CD14-positive monocyte (primary cell): ENCODE measurements around the gene DDN. TPM values are rescaled to one million over a fixed set of nuclear protein-coding genes. Genes with fewer than 3 reads are reported as not detected.

ENCODE experiments used
- DNase-seq, 3 donors: peaks; one replicate each; pipeline ENCODE4 v3.0.0-alpha.2; 2011 to 2022
- H2AFZ ChIP-seq: 2 replicates; pipeline ENCODE4 v1.6.0; 2012; ENCODE audit warnings: mild to moderate bottlenecking, low read depth, low read length, inconsistent platforms; ENCODE audit not compliant: insufficient read depth, poor library complexity, severe bottlenecking
- H3K27ac ChIP-seq, 2 donors: 1 replicate in 1 of 2; 2 replicates in 1 of 2; pipeline ENCODE4 v1.5.1; 2012 to 2013; ENCODE audit warnings: low read length in 2 of 2, control low read depth in 1 of 2, inconsistent platforms in 1 of 2, low read depth in 1 of 2, mild to moderate bottlenecking in 1 of 2
- H3K27me3 ChIP-seq, 2 donors: one replicate each; pipeline versions ENCODE4 v1.6.0 to v1.6.1; 2011 to 2013; ENCODE audit warnings: low read length in 2 of 2; ENCODE audit not compliant: control insufficient read depth in 2 of 2, insufficient read depth in 2 of 2
- H3K36me3 ChIP-seq, 2 donors: replicated peaks in 1 of 2; 1 replicate in 1 of 2; 2 replicates in 1 of 2; pipeline versions ENCODE4 v1.5.1 to v1.6.1; 2012 to 2013; ENCODE audit warnings: low read length in 2 of 2, control low read depth in 1 of 2, inconsistent platforms in 1 of 2, mild to moderate bottlenecking in 1 of 2; ENCODE audit not compliant: insufficient read depth in 2 of 2, control insufficient read depth in 1 of 2
- H3K4me1 ChIP-seq, 2 donors: 1 replicate in 1 of 2; 2 replicates in 1 of 2; pipeline versions ENCODE4 v1.5.1 to v1.6.1; 2012 to 2013; ENCODE audit warnings: low read length in 2 of 2, control low read depth in 1 of 2, inconsistent platforms in 1 of 2, mild to moderate bottlenecking in 1 of 2, moderate library complexity in 1 of 2; ENCODE audit not compliant: insufficient read depth in 2 of 2, control insufficient read depth in 1 of 2
- H3K4me2 ChIP-seq: replicated peaks from 2 replicates; pipeline ENCODE3; 2012; ENCODE audit warnings: low read length, moderate library complexity, mild to moderate bottlenecking; ENCODE audit not compliant: poor library complexity, severe bottlenecking; ENCODE audit errors: extremely low read depth
- H3K4me3 ChIP-seq, 3 experiments: fragments of 200-600 bp in 1 of 3; sonication (generic) in 1 of 3; replicated peaks in 1 of 3; 1 replicate in 2 of 3; 2 replicates in 1 of 3; pipeline ENCODE4 v1.5.1; 2011 to 2013; ENCODE audit warnings: low read length in 3 of 3, mild to moderate bottlenecking in 3 of 3, control low read depth in 2 of 3, low read depth in 2 of 3, inconsistent platforms in 1 of 3, moderate library complexity in 1 of 3
- H3K79me2 ChIP-seq: 2 replicates; pipeline ENCODE4 v1.6.0; 2012; ENCODE audit warnings: mild to moderate bottlenecking, control low read depth, inconsistent platforms, low read length, moderate library complexity; ENCODE audit not compliant: insufficient read depth
- H3K9ac ChIP-seq: 2 replicates; pipeline ENCODE4 v1.6.0; 2017; ENCODE audit warnings: low read length, mild to moderate bottlenecking; ENCODE audit not compliant: insufficient read depth, poor library complexity, severe bottlenecking
- H3K9me3 ChIP-seq, 2 donors: replicated peaks in 1 of 2; 1 replicate in 1 of 2; 2 replicates in 1 of 2; pipeline versions ENCODE4 v1.5.1 to v1.6.1; 2012 to 2013; ENCODE audit warnings: low read length in 2 of 2, control low read depth in 1 of 2; ENCODE audit not compliant: control insufficient read depth in 1 of 2, insufficient read depth in 1 of 2
- H4K20me1 ChIP-seq: 2 replicates; pipeline ENCODE4 v1.6.0; 2012; ENCODE audit warnings: mild to moderate bottlenecking, low read length, control low read depth, moderate library complexity; ENCODE audit not compliant: insufficient read depth
- H3K27ac Mint-ChIP-seq, 7 donors: one replicate each; pipeline ENCODE4 v1.8.0; 2020; ENCODE audit warnings: mild to moderate bottlenecking in 7 of 7, mixed read lengths in 7 of 7, moderate library complexity in 6 of 7, inconsistent platforms in 2 of 7
- H3K27me3 Mint-ChIP-seq, 3 donors: one replicate each; pipeline ENCODE4 v1.8.0; 2021 to 2022; ENCODE audit warnings: low read depth in 3 of 3, mild to moderate bottlenecking in 3 of 3, mixed read lengths in 3 of 3, moderate library complexity in 3 of 3, inconsistent platforms in 1 of 3
- H3K36me3 Mint-ChIP-seq, 2 donors: one replicate each; pipeline ENCODE4 v1.8.0; 2020; ENCODE audit warnings: mixed read lengths in 2 of 2, inconsistent platforms in 1 of 2, mild to moderate bottlenecking in 1 of 2
- H3K4me1 Mint-ChIP-seq: one replicate; pipeline ENCODE4 v1.8.0; 2020; ENCODE audit warnings: mild to moderate bottlenecking, mixed read lengths
- H3K4me3 Mint-ChIP-seq, 2 donors: one replicate each; pipeline ENCODE4 v1.8.0; 2020; ENCODE audit warnings: mild to moderate bottlenecking in 2 of 2, mixed read lengths in 2 of 2, moderate library complexity in 1 of 2
- H3K9me3 Mint-ChIP-seq, 7 donors: one replicate each; pipeline ENCODE4 v1.8.0; 2020 to 2022; ENCODE audit warnings: mixed read lengths in 7 of 7, mild to moderate bottlenecking in 6 of 7, moderate library complexity in 6 of 7, inconsistent platforms in 2 of 7
- WGBS: methylation state at CpG from one replicate; pipeline ENCODE4 v1.1.5; 2013; ENCODE audit warnings: missing lambda C conversion rate; ENCODE audit not compliant: insufficient coverage; 5-methylcytosine and 5-hydroxymethylcytosine counted together
- intact Hi-C, 2 donors: fragments of 100-400 bp; cut with micrococcal nuclease; formaldehyde crosslinking; loops; one replicate each; pipeline versions ENCODE4 v1.15.0 to v1.15.1; 2023
- polyA plus RNA-seq, 3 donors: library from polyadenylated mRNA; depleted of rRNA in 1 of 3; unstranded in 2 of 3; stranded (reverse) in 1 of 3; fragments of 300-500 nt in 2 of 3; fragments of >200 nt in 1 of 3; fragmentation: Illumina TruSeq in 2 of 3; gene quantifications; 1 replicate in 2 of 3; 2 replicates in 1 of 3; pipeline ENCODE4 v1.2.3, GENCODE V29; 2012 to 2021
- TF ChIP-seq, protein P1 (sequence below): fragments of 200-600 bp; IDR thresholded peaks from one replicate; pipeline ENCODE4 v1.8.0; 2022; ENCODE audit warnings: antibody characterized with exemption, mild to moderate bottlenecking

Gene DDN
- polyA plus RNA-seq, 3 donors: 0.27 TPM; not detected in 2

DNA sequence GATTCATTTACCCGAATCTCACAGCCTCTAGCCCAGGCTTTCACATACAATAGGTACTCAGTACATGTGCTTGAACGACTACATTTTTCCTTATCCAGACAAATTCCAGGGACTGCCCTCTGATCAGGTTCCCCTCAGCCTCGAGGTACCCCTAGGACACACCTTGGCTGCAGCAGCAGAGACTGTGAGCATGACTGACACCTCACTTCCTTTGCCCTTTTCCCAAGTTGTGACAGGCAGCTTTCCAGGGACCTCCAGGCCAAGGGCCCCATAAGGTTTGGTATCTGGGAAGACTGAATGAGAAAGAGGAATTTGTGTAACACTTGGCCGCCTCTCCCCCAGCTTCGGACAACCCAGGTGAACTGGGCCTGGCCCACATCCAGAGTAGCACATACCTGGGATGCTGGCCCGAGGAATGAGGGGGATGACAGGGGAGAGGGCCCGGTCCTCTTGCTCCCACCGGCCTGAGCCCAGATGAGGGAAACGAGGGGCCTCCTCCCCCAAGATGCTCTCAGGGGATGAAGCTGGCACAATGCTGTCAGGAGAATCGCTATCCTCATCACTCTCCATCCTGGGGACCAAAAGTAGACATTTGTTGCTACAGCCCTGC, 29.6 kb upstream of the DDN start:
- peaks cover 14% of the 10 kb centered on the region for H3K4me1 Mint-ChIP-seq
- H3K27me3 ChIP-seq: no peaks in the 10 kb centered on the region
- peak overlapping the region in 6 of 7 donors; percentile 38 to 85 (median 78) for H3K27ac Mint-ChIP-seq
- intact Hi-C loops: no loop called here
- H3K27ac ChIP-seq: peak overlapping the region in 1 of 2 donors; percentile 59
- no peaks in the 10 kb centered on the region for H3K4me1 ChIP-seq
- no peaks in the 10 kb centered on the region for H3K9me3 Mint-ChIP-seq
- H2AFZ ChIP-seq: no peak overlapping the region
- peaks cover 77 to 96% of the 10 kb centered on the region in 2 donors for H3K36me3 Mint-ChIP-seq
- H3K4me3 ChIP-seq: no peak overlapping the region
- no peak overlapping the region for H3K4me2 ChIP-seq
- peaks cover 10% of the 10 kb centered on the region for H3K79me2 ChIP-seq
- H3K9ac ChIP-seq: no peak overlapping the region
- peaks cover 94% of the 10 kb centered on the region for H4K20me1 ChIP-seq
- WGBS: 97% methylated on average over 7 of the region's 10 CpGs
- H3K4me3 Mint-ChIP-seq: no peak overlapping the region
- TF ChIP-seq, protein P1, sequence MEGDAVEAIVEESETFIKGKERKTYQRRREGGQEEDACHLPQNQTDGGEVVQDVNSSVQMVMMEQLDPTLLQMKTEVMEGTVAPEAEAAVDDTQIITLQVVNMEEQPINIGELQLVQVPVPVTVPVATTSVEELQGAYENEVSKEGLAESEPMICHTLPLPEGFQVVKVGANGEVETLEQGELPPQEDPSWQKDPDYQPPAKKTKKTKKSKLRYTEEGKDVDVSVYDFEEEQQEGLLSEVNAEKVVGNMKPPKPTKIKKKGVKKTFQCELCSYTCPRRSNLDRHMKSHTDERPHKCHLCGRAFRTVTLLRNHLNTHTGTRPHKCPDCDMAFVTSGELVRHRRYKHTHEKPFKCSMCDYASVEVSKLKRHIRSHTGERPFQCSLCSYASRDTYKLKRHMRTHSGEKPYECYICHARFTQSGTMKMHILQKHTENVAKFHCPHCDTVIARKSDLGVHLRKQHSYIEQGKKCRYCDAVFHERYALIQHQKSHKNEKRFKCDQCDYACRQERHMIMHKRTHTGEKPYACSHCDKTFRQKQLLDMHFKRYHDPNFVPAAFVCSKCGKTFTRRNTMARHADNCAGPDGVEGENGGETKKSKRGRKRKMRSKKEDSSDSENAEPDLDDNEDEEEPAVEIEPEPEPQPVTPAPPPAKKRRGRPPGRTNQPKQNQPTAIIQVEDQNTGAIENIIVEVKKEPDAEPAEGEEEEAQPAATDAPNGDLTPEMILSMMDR: no peak
- H3K36me3 ChIP-seq: peaks cover 95 to 100% of the 10 kb centered on the region in 2 donors
- no peaks in the 10 kb centered on the region for H3K9me3 ChIP-seq
- DNase-seq: no peak
- H3K27me3 Mint-ChIP-seq: peaks cover 0 to 1% (median 0%) of the 10 kb centered on the region in 3 donors

DNA sequence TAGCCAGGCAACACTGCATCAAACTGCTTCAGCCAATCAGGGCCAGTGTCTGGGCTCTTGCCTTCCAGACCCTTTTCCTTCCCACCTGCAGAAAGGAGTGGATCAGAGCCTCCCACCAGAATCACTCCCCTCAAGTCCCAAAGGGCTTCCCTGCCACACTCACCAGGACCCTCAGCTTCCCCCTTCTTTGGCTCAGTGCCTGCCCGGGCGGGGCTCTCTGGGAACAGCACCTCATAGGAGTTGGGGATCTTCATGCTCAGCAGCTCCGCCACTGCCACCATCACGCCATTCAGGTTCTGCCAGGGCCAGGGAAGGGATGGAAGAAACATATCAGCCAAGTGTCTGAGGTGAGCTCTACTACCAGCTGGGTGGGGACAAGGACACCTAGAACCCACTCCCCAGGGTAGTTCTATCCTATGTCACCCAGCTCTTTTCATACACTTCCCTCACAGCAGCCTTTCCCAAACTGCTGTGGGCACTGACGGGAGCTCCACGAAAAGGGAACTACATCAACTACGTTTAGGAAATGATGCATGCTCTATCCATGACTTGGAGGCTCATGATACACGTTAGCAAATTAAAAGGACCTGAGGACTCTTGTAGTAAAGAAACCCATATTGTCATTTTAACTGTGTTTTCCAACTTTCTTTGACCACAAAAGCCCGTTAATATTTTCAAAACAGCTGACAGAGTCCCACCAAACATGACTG, 28.8 kb upstream of the DDN start:
- Histone ChIP-seq H3K27ac (peak overlapping the region in 1 of 2 donors; percentile 59), H3K27me3 (no peaks in the 10 kb centered on the region), H3K4me1 (no peaks in the 10 kb centered on the region), H4K20me1 (peaks cover 88% of the 10 kb centered on the region), H3K9me3 (no peaks in the 10 kb centered on the region), H3K36me3 (peaks cover 95 to 100% of the 10 kb centered on the region in 2 donors), H2AFZ (no peak overlapping the region), H3K79me2 (peaks cover 10% of the 10 kb centered on the region), H3K4me2 (no peak overlapping the region), H3K9ac (no peak overlapping the region), H3K4me3 (no peak overlapping the region)
- intact Hi-C loops: no loop called here
- peak; percentile 31 to 36 (median 32) for DNase-seq
- Mint-ChIP-seq H3K4me3 (no peak overlapping the region), H3K9me3 (no peaks in the 10 kb centered on the region), H3K4me1 (peaks cover 14% of the 10 kb centered on the region), H3K27ac (peak overlapping the region; percentile 45 to 90 (median 83)), H3K27me3 (peaks cover 0 to 1% (median 0%) of the 10 kb centered on the region in 3 donors), H3K36me3 (peaks cover 79 to 96% of the 10 kb centered on the region in 2 donors)
- TF ChIP-seq, protein P1: no peak
- WGBS: 56% methylated on average over 7 of the region's 9 CpGs
